Esophagus squamous epithelium (tissue), 4 donors: ENCODE results near the gene SEC23A.

Experiments
- POLR2A ChIP-seq, 4 donors: fragments of 450-650 bp; IDR thresholded peaks; one replicate each; pipeline ENCODE4 v1.6.1; 2017; ENCODE audit warnings: antibody characterized with exemption in 4 of 4, mild to moderate bottlenecking in 4 of 4, moderate library complexity in 3 of 4
- TF ChIP-seq, protein P1 (sequence below), 6 experiments: fragments of 450-650 bp in 4 of 6; fragments of 200-600 bp in 2 of 6; sonication (generic) in 2 of 6; IDR thresholded peaks; one replicate each; pipeline ENCODE4 v1.5.1; 2016 to 2019; ENCODE audit warnings: antibody characterized with exemption in 6 of 6, mild to moderate bottlenecking in 4 of 6, moderate library complexity in 4 of 6

DNA sequence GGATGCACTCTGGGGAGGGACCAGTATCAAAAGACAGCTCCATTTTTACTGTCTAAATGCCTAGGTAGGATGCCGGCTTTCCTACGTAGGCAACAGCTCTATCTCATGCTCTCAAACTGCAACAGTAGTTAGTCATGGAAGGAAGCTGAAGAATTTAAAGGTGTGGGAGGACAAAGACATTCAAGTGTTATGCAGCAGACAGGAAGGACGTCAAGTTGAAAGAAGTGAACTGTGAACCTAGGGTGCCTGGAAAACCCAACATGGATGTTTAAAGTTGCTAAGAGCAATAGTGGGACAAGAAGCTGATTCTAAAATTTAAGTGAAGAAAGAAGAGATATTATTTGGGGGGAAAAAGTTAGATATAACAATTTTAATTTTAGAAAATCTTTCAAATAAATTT is 5.9 kb downstream of the SEC23A start:
- TF ChIP-seq, protein P1, sequence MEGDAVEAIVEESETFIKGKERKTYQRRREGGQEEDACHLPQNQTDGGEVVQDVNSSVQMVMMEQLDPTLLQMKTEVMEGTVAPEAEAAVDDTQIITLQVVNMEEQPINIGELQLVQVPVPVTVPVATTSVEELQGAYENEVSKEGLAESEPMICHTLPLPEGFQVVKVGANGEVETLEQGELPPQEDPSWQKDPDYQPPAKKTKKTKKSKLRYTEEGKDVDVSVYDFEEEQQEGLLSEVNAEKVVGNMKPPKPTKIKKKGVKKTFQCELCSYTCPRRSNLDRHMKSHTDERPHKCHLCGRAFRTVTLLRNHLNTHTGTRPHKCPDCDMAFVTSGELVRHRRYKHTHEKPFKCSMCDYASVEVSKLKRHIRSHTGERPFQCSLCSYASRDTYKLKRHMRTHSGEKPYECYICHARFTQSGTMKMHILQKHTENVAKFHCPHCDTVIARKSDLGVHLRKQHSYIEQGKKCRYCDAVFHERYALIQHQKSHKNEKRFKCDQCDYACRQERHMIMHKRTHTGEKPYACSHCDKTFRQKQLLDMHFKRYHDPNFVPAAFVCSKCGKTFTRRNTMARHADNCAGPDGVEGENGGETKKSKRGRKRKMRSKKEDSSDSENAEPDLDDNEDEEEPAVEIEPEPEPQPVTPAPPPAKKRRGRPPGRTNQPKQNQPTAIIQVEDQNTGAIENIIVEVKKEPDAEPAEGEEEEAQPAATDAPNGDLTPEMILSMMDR (IDR thresholded peaks at IDR 0.05): no peak
- no peak for TF ChIP-seq POLR2A (IDR thresholded peaks at IDR 0.05)
